BLaER1 treated with 17β-estradiol and CSF1 and Interleukin-3, amounts not matched to agents 10 nM and 100 nM (cell line): Measurements from ENCODE around the gene COL1A1.

Experiments
- H3K27ac ChIP-seq, 11 experiments: shearing (Covaris generic); formaldehyde crosslinking; 2 replicates each; pipeline ENCODE4 v1.8.1; 2022
- H3K27me3 ChIP-seq, 11 experiments: shearing (Covaris generic); formaldehyde crosslinking; 2 replicates each; pipeline ENCODE4 v1.8.1; 2022
- H3K36me3 ChIP-seq, 11 experiments: shearing (Covaris generic); formaldehyde crosslinking; 2 replicates each; pipeline ENCODE4 v1.8.1; 2022
- H3K4me1 ChIP-seq, 10 experiments: shearing (Covaris generic); formaldehyde crosslinking; 2 replicates each; pipeline ENCODE4 v1.8.1; 2022
- H3K4me2 ChIP-seq, 11 experiments: shearing (Covaris generic); formaldehyde crosslinking; 2 replicates each; pipeline ENCODE4 v1.8.1; 2022
- H3K4me3 ChIP-seq, 10 experiments: shearing (Covaris generic); formaldehyde crosslinking; 2 replicates each; pipeline ENCODE4 v1.8.1; 2022
- H3K9ac ChIP-seq, 11 experiments: shearing (Covaris generic); formaldehyde crosslinking; 2 replicates each; pipeline ENCODE4 v1.8.1; 2022
- H3K9me3 ChIP-seq, 11 experiments: shearing (Covaris generic); formaldehyde crosslinking; replicated peaks in 1 of 11; 2 replicates each; pipeline ENCODE4 v1.8.1; 2022
- H4K20me1 ChIP-seq, 11 experiments: shearing (Covaris generic); formaldehyde crosslinking; 2 replicates each; pipeline ENCODE4 v1.8.1; 2022
- Cebpa-rat ChIP-seq, 11 experiments: shearing (Covaris generic); IDR thresholded peaks; 2 replicates each; pipeline ENCODE4 v1.8.1; 2022

The COL1A1 gene

DNA sequence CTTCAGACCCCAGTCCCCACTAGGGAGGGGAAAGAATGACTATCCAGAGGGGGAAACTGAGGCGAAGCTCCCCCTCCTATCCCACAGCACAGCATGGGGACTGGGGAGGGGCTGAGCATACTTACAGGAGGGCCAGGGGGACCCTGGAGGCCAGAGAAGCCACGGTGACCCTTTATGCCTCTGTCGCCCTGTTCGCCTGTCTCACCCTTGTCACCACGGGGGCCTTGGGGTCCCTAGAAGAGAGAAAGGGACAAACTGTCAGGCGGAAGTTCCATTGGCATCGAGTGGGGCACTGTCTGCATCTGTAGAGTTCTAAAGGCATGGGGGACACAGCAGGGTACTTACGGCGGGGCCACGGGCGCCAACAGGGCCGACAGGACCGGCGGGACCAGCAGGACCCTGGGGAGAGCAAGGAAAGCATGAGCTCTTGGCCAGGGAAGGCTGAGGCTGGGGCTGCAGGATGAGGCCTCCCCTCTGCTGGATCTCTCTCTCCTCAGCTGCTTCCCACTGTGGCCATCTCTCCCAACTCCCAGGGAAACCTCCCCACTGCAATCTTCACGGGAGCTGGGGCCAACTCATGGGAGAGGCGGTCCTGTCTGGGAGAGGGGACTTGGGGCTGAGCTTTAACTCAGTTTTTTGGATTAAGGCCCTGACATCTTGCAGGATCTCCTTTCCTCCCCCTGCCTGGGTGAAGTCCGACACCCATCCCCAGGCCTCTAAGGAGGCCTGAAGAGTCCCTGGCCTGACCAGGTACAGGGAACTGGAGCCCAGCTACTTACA, 13.5 kb downstream of the COL1A1 start:
- no peaks in the 10 kb centered on the region for H3K36me3 ChIP-seq
- H4K20me1 ChIP-seq, result peaks cover 0 to 19% (median 0%) of the 10 kb centered on the region in 11 experiments; a peak in 2 of 22 replicates
- H3K9ac ChIP-seq, result no peak overlapping the region
- H3K9me3 ChIP-seq, result no peaks in the 10 kb centered on the region
- H3K4me3 ChIP-seq, result no peak overlapping the region
- peak overlapping the region in 3 of 11 experiments; percentile 13 to 88 (median 86); a peak in 3 of 22 replicates for H3K27ac ChIP-seq
- TF ChIP-seq Cebpa-rat (IDR thresholded peaks at IDR 0.05), result no peak
- peaks cover 0 to 5% (median 0%) of the 10 kb centered on the region in 11 experiments; a peak in 4 of 22 replicates for H3K27me3 ChIP-seq
- peaks cover 22 to 61% (median 46%) of the 10 kb centered on the region in 10 experiments for H3K4me1 ChIP-seq
- no peak overlapping the region for H3K4me2 ChIP-seq

DNA sequence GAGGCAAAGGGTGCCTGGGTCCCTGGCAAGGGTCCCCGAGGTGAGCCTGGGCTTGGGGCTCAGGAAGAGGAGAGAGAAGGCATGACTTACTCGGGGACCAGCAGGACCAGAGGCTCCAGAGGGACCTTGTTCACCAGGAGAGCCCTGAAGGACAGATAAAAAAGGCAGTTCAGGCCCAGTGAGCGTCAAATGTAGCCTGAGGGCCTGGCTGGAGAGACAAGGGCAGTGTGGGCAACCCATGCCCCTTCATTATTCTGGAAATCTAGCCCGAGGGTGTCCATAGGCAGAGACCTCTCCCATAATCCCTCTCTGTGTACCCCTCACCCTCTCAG, 14.1 kb downstream of the COL1A1 start:
- Histone ChIP-seq H4K20me1 (peaks cover 0 to 19% (median 0%) of the 10 kb centered on the region in 11 experiments; a peak in 1 of 22 replicates), H3K4me1 (peaks cover 23 to 61% (median 46%) of the 10 kb centered on the region in 10 experiments), H3K4me3 (no peak overlapping the region), H3K9ac (peak overlapping the region in 1 of 11 experiments; percentile 41; a peak in 1 of 22 replicates), H3K9me3 (no peaks in the 10 kb centered on the region), H3K36me3 (no peaks in the 10 kb centered on the region), H3K4me2 (no peak overlapping the region), H3K27ac (peak overlapping the region in 5 of 11 experiments; percentile 13 to 89 (median 86); a peak in 7 of 22 replicates), H3K27me3 (peaks cover 0 to 5% (median 0%) of the 10 kb centered on the region in 11 experiments; a peak in 3 of 22 replicates)
- no peak for TF ChIP-seq Cebpa-rat (IDR thresholded peaks at IDR 0.05)

DNA sequence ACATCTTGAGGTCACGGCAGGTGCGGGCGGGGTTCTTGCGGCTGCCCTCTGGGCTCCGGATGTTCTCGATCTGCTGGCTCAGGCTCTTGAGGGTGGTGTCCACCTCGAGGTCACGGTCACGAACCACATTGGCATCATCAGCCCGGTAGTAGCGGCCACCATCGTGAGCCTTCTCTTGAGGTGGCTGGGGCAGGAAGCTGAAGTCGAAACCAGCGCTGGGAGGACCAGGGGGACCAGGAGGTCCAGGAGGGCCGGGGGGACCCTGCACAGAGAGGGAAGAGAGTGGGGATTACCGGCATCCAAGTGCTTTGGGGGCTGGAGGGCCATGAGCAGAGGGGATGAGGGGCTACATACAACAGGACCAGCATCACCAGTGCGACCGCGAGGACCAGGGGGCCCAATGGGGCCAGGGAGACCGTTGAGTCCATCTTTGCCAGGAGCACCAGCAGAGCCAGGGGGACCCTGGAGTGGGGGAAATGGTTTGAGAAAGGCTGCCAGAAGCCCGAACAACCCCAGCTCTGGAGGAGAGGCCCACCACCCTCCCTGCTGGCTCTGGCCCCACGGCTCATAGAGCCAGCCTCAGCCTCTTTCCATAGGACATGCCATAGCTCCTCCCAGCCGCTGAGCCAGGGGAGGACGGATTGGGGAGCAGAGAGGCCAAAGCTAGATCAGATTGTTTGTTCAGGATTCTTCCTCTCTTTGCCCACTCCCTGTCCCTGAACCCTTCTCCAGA, 14.6 kb downstream of the COL1A1 start:
- Histone ChIP-seq H3K36me3 (no peaks in the 10 kb centered on the region), H3K4me3 (no peak overlapping the region), H3K4me1 (peaks cover 29 to 61% (median 46%) of the 10 kb centered on the region in 10 experiments), H3K27ac (peak overlapping the region in 5 of 11 experiments; percentile 13 to 89 (median 86); a peak in 7 of 22 replicates), H4K20me1 (peaks cover 0 to 17% (median 0%) of the 10 kb centered on the region in 11 experiments; a peak in 1 of 22 replicates), H3K9me3 (no peaks in the 10 kb centered on the region), H3K27me3 (peaks cover 0 to 9% (median 0%) of the 10 kb centered on the region in 11 experiments; a peak in 3 of 22 replicates), H3K4me2 (peak overlapping the region in 1 of 11 experiments; percentile 93; a peak in 1 of 22 replicates), H3K9ac (peak overlapping the region in 1 of 11 experiments; percentile 41; a peak in 1 of 22 replicates)
- no peak for TF ChIP-seq Cebpa-rat (IDR thresholded peaks at IDR 0.05)

DNA sequence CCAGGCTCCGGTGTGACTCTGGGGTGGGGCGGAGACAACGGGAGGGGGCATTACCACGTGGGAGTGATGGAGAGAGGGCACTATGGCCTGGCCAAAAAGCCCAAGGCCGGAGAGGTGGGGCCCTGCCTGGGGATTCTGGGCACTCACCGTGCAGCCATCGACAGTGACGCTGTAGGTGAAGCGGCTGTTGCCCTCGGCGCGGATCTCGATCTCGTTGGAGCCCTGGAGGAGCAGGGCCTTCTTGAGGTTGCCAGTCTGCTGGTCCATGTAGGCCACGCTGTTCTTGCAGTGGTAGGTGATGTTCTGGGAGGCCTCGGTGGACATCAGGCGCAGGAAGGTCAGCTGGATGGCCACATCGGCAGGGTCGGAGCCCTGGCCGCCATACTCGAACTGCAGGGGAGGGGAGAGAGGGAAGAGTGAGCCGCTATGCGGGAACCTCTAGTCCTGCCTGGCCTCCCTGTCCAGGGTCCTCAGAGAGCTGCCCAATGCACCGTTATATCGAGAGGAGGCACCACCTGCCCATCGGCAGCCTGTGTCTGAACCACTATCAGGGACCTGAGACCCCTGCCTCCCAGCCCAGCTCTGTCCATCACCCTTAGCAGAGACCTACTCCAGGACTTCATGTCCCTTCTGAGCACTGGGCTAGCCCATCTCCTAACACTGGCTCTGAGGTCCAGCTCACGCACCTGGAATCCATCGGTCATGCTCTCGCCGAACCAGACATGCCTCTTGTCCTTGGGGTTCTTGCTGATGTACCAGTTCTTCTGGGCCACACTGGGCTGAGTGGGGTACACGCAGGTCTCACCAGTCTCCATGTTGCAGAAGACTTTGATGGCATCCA, 15.6 kb downstream of the COL1A1 start:
- H3K27ac ChIP-seq, result peak overlapping the region in 8 of 11 experiments; percentile 71 to 89 (median 86); a peak in 15 of 22 replicates
- no peaks in the 10 kb centered on the region for H3K9me3 ChIP-seq
- peaks cover 0 to 8% (median 0%) of the 10 kb centered on the region in 11 experiments; a peak in 1 of 22 replicates for H4K20me1 ChIP-seq
- peak overlapping the region in 10 of 11 experiments; percentile 82 to 99 (median 94); a peak in 18 of 22 replicates for H3K4me2 ChIP-seq
- no peaks in the 10 kb centered on the region for H3K36me3 ChIP-seq
- H3K4me3 ChIP-seq, result no peak overlapping the region
- TF ChIP-seq Cebpa-rat (IDR thresholded peaks at IDR 0.05), result no peak
- peaks cover 0 to 9% (median 0%) of the 10 kb centered on the region in 11 experiments; a peak in 4 of 22 replicates for H3K27me3 ChIP-seq
- peak overlapping the region in 3 of 11 experiments; percentile 77 to 81 (median 79); a peak in 6 of 22 replicates for H3K9ac ChIP-seq
- H3K4me1 ChIP-seq, result peaks cover 37 to 65% (median 52%) of the 10 kb centered on the region in 10 experiments

DNA sequence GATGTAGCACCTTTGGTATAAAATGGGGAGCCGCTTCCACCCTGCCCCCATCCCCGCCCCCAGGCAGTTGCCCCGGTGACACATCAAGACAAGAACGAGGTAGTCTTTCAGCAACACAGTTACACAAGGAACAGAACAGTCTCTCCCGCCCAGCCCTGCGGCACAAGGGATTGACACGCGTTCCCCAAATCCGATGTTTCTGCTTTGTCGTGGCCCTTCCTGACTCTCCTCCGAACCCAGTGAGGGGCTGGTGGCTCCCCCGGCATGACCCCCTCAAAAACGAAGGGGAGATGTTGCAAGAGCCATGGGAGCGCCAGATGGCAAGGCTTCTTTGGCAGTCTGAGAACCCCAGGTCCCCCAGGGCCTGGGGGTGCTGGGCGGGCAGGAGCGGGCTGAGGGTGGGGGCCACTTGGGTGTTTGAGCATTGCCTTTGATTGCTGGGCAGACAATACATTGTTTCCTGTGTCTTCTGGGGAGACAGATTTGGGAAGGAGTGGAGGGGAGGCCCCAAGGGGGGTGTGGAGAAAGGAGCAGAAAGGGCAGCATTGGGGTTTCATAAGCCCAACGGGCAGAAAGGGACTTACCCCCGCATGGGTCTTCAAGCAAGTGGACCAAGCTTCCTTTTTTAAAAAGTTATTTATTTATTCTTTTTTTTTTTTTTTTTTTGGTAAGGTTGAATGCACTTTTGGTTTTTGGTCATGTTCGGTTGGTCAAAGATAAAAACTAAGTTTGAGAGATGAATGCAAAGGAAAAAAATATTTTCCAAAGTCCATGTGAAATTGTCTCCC, 16.6 kb downstream of the COL1A1 start:
- Histone ChIP-seq H4K20me1 (no peaks in the 10 kb centered on the region), H3K27me3 (peaks cover 0 to 9% (median 0%) of the 10 kb centered on the region in 11 experiments; a peak in 4 of 22 replicates), H3K4me1 (peaks cover 37 to 74% (median 62%) of the 10 kb centered on the region in 10 experiments), H3K9ac (peak overlapping the region in 8 of 11 experiments; percentile 61 to 81 (median 74); a peak in 16 of 22 replicates), H3K27ac (peak overlapping the region in 9 of 11 experiments; percentile 47 to 89 (median 86); a peak in 18 of 22 replicates), H3K4me2 (peak overlapping the region; percentile 68 to 99 (median 93)), H3K9me3 (no peaks in the 10 kb centered on the region), H3K36me3 (no peaks in the 10 kb centered on the region), H3K4me3 (peak overlapping the region in 1 of 10 experiments; percentile 16; a peak in 1 of 20 replicates)
- peak in 3 of 11 experiments; percentile 18 to 67 (median 18); a peak in 2 of 22 replicates for TF ChIP-seq Cebpa-rat (IDR thresholded peaks at IDR 0.05)

DNA sequence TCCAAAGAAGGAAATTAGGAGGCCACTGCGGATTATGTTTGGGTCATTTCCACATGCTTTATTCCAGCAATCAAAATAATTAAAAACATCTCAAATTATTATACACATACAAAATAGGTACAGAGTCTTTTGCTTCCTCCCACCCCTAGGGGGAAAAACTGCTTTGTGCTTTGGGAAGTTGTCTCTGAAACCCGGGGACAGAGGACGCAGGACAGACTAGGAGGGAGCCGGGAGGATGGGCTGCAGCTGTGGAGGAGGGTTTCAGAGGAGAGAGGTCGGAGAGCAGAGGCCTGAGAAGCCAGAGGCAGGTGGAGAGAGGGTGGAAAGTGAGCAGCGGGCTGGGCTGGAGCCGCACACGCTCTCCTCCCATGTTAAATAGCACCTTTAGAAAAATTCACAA, 17.4 kb downstream of the COL1A1 start:
- H4K20me1 ChIP-seq, result no peaks in the 10 kb centered on the region; a peak in 1 of 22 replicates

DNA sequence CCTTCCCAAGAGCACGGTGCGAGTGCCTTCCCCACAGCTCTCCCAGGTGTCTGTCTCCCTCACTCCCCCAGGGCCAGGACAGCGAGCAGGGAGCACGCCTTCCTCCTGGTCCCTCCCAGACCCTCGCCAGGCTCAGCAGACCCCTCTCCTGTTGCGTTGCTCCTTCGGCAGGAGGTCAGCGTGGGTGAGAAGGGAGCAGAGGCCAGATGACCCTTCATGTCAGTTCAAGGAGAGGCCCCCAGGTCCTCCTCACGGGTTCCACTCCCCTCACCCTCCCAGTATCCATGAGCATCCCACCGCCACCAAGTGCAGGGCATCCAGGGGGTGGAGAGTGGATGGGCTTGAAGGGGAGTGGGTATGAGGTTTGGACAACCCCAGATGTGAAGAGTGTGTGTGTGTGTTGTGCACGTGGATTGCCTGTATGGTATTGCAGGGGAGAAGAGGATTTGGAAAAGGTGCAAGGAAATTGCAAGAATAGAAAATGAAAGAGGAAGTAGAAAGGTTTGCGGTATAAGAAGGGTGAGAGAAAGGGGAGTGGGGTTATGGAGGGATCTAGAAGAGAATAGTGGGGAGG, 17.9 kb downstream of the COL1A1 start:
- Histone ChIP-seq H3K36me3 (no peaks in the 10 kb centered on the region), H3K9me3 (no peaks in the 10 kb centered on the region), H3K27ac (peak overlapping the region in 9 of 11 experiments; percentile 53 to 89 (median 86); a peak in 18 of 22 replicates), H3K4me3 (peak overlapping the region in 6 of 10 experiments; percentile 21 to 43 (median 28); a peak in 7 of 20 replicates), H3K4me2 (peak overlapping the region; percentile 82 to 99 (median 93)), H4K20me1 (no peaks in the 10 kb centered on the region; a peak in 1 of 22 replicates), H3K27me3 (peaks cover 0 to 9% (median 0%) of the 10 kb centered on the region in 11 experiments; a peak in 3 of 22 replicates), H3K9ac (peak overlapping the region in 9 of 11 experiments; percentile 40 to 81 (median 74); a peak in 17 of 22 replicates), H3K4me1 (peaks cover 40 to 87% (median 75%) of the 10 kb centered on the region in 10 experiments)
- peak in 7 of 11 experiments; percentile 20 to 79 (median 56); a peak in 11 of 22 replicates for TF ChIP-seq Cebpa-rat (IDR thresholded peaks at IDR 0.05)

More for the DNA sequence above, 17.4 kb downstream of the COL1A1 start:
- Histone ChIP-seq H3K27ac (peak overlapping the region in 9 of 11 experiments; percentile 53 to 89 (median 86); a peak in 18 of 22 replicates), H3K4me2 (peak overlapping the region; percentile 82 to 99 (median 93)), H3K9ac (peak overlapping the region in 9 of 11 experiments; percentile 40 to 81 (median 74); a peak in 17 of 22 replicates), H3K36me3 (no peaks in the 10 kb centered on the region), H3K9me3 (no peaks in the 10 kb centered on the region), H3K4me1 (peaks cover 37 to 82% (median 69%) of the 10 kb centered on the region in 10 experiments), H3K4me3 (peak overlapping the region in 7 of 10 experiments; percentile 11 to 43 (median 27); a peak in 9 of 20 replicates), H3K27me3 (peaks cover 0 to 9% (median 0%) of the 10 kb centered on the region in 11 experiments; a peak in 3 of 22 replicates)
- TF ChIP-seq Cebpa-rat (IDR thresholded peaks at IDR 0.05), result no peak; a peak in 1 of 22 replicates
